ENCODE measurements around the gene KIAA1549.

- no peak for TF ChIP-seq CTCF (IDR thresholded peaks at IDR 0.05)
- TF ChIP-seq POLR2A (IDR thresholded peaks at IDR 0.05; ENCODE audit: low read length) = no peak
These were observed 43.7 kb downstream of the KIAA1549 start for GRCh38 chr7:138937484-138937883.
